ENCODE results near the gene RBM15B.
"Not testable (repeated sequence)": the region's sequence is repeated elsewhere in the genome, so short reads cannot be mapped to it uniquely, and the experiment has no call there.

The RBM15B gene

GRCh38 chr3:51391075-51391565, at the start of gene RBM15B:
TSS of gene RBM15B (plus strand) at chr3:51391285. CDS start at chr3:51391400, 115 bp downstream.
- peak; percentile 98 for DNase-seq (ENCODE audit: low spot score)

GRCh38 chr3:51343918-51344687, 47.0 kb upstream of the RBM15B start:
- DNase-seq (ENCODE audit: low spot score): peak; percentile 19

GRCh38 chr3:51350751-51351150, 40.3 kb upstream of the RBM15B start:
- DNase-seq (ENCODE audit: low spot score): no peak

- DNase-seq (ENCODE audit: low spot score): no peak
Measured at GRCh38 chr3:51353131-51353530, 38.0 kb upstream of the RBM15B start.

- DNase-seq (ENCODE audit: low spot score): no peak
Measured at GRCh38 chr3:51353691-51354090, 37.4 kb upstream of the RBM15B start.

- DNase-seq (ENCODE audit: low spot score): no peak
Measured at GRCh38 chr3:51354172-51354571, 36.9 kb upstream of the RBM15B start.

- DNase-seq (ENCODE audit: low spot score): no peak
Measured at GRCh38 chr3:51354731-51355615, 36.1 kb upstream of the RBM15B start.

- DNase-seq (ENCODE audit: low spot score): no peak
Measured at GRCh38 chr3:51355891-51356578, 35.0 kb upstream of the RBM15B start.

- DNase-seq (ENCODE audit: low spot score): no peak
Measured at GRCh38 chr3:51357856-51358255, 33.2 kb upstream of the RBM15B start.

GRCh38 chr3:51358981-51359380, 32.1 kb upstream of the RBM15B start:
- DNase-seq (ENCODE audit: low spot score): no peak

GRCh38 chr3:51360806-51361205, 30.3 kb upstream of the RBM15B start:
- no peak for DNase-seq (ENCODE audit: low spot score)

GRCh38 chr3:51361746-51362145, 29.3 kb upstream of the RBM15B start:
- no peak for DNase-seq (ENCODE audit: low spot score)

GRCh38 chr3:51362476-51362875, 28.6 kb upstream of the RBM15B start:
- DNase-seq (ENCODE audit: low spot score): no peak

- not testable (repeated sequence) for DNase-seq (ENCODE audit: low spot score)
Measured at GRCh38 chr3:51368276-51368675, 22.8 kb upstream of the RBM15B start.

- DNase-seq (ENCODE audit: low spot score): peak; percentile 68
Measured at GRCh38 chr3:51371943-51372557, 19.0 kb upstream of the RBM15B start.

- no peak for DNase-seq (ENCODE audit: low spot score)
Measured at GRCh38 chr3:51373658-51374421, 17.2 kb upstream of the RBM15B start.

GRCh38 chr3:51374456-51374855, 16.6 kb upstream of the RBM15B start:
- DNase-seq (ENCODE audit: low spot score): no peak

GRCh38 chr3:51375136-51375535, 15.9 kb upstream of the RBM15B start:
- no peak for DNase-seq (ENCODE audit: low spot score)

GRCh38 chr3:51375571-51375970, 15.5 kb upstream of the RBM15B start:
- DNase-seq (ENCODE audit: low spot score): no peak

- no peak for DNase-seq (ENCODE audit: low spot score)
Measured at GRCh38 chr3:51378065-51378464, 13.0 kb upstream of the RBM15B start.

GRCh38 chr3:51378726-51379125, 12.4 kb upstream of the RBM15B start:
- DNase-seq (ENCODE audit: low spot score): no peak

Data from AG08396 (cell line).